ENCODE data around the gene MRPL4. TPM values are rescaled to one million over a fixed set of nuclear protein-coding genes. Genes with fewer than 3 reads are reported as not detected.

The MRPL4 gene
- total and polyA plus RNA-seq, 10 of the 15 experiments (the other 5 are each of a cell fraction or from before 2014, with no cell fraction given), result 0.79 to 221 (median 112) TPM

DNA sequence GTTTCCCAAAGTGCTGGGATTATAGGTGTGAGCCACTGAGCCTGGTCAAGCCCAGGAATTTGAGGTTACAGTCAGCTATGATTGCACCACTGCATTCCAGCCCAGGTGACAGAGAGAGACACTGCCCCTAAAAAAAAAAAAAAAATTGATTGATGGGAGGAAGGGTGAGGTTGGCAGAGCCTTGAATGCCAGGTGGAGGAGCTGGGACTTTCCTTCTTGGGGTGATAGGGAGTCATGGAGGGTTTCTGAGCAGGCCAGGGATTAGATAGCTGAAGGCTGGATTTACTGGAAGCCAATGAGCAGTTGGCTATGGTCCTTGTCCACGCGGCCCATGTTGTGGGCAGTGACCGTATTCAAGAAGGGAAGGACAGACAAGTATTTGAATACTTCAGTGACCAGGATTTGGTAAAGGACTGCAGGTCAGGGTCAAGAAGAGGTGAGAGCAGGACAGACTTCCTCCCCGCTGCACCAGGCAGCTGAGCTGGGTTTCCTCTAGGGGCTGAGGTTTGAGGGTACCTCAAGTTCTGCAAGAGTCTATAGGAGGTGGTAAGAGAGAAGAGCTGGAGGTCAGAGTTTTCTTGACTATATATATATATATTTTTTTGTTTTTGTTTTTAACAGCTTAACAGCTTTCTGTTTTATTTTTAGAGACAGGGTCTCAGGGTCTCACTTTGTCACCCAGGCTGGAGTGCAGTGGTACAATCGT is 27.9 kb downstream of the MRPL4 start:
- no peak for DNase-seq (ENCODE audit: low read depth, low spot score)
- intact Hi-C loops (cut with micrococcal nuclease; ENCODE audit: unreplicated experiment), result no loop called here
- no peak for FAIRE-seq
- ChIA-PET RAD21 (ENCODE audit: unreplicated experiment) (interaction anchor here (1.0 to 1.8 kb wide), 6 partner anchors 9 to 111 kb away, joined by 3 to 7 read pairs (median 4); partner anchors contain the start of genes ICAM1 and ICAM5), SMC1A (ENCODE audit: uncharacterized antibody, unreplicated experiment) (interaction anchor here (0.8 to 3.0 kb wide), 4 partner anchors 9 to 478 kb away, joined by 3 to 15 read pairs (median 6); partner anchors contain the start of gene ICAM5), POLR2A (interaction anchor here (0.5 to 2.2 kb wide), 7 partner anchors 9 to 146 kb away, joined by 3 to 13 read pairs (median 4); partner anchors contain the start of genes ICAM1 and ICAM5), CTCF (interaction anchor here (0.7 to 2.8 kb wide), 6 partner anchors 9 to 127 kb away, joined by 3 to 13 read pairs (median 7); partner anchors contain the start of genes ICAM1 and ICAM5)
- H3K4me3 ChIP-seq, result peak overlapping the region; percentile 47; the same call in 1 of the 2 replicates
- H3K79me2 ChIP-seq (ENCODE audit: control insufficient read depth, insufficient read depth, low read length), result peaks cover 36% of the 10 kb centered on the region
- no peaks in the 10 kb centered on the region for H3K27me3 ChIP-seq (replicated peaks in 1 of 2; ENCODE audit: control insufficient read depth in 2 of 2, insufficient read depth in 2 of 2, low read length in 1 of 2)
- in situ Hi-C loops (cut with MboI), result no loop called here
- peaks cover 11% of the 10 kb centered on the region for H3K4me1 ChIP-seq (ENCODE audit: control insufficient read depth, insufficient read depth, low read length)
- ATAC-seq, result peak; percentile 30
- BruUV-seq (replicated peaks), result TSS peak; percentile 50
- no peak overlapping the region for H2AFZ ChIP-seq (ENCODE audit: control insufficient read depth, low read depth, low read length)
- H4K20me1 ChIP-seq (ENCODE audit: control insufficient read depth, insufficient read depth), result peaks cover 4% of the 10 kb centered on the region; the same call in 1 of the 2 replicates
- no peak overlapping the region for H3K27ac ChIP-seq (ENCODE audit: control insufficient read depth, insufficient read depth)
- H3K9ac ChIP-seq (ENCODE audit: control insufficient read depth, insufficient read depth, low read length), result no peak overlapping the region
- no peaks in the 10 kb centered on the region for H3K9me3 ChIP-seq (replicated peaks; ENCODE audit: control insufficient read depth, insufficient read depth, low read length)
- H3K36me3 ChIP-seq (ENCODE audit: control insufficient read depth in 2 of 2, insufficient read depth in 2 of 2, low read length in 1 of 2), result peaks cover 24 to 30% of the 10 kb centered on the region in 2 experiments; a peak in 3 of 4 replicates
- H3K4me2 ChIP-seq (ENCODE audit: control insufficient read depth, insufficient read depth), result peak overlapping the region; percentile 30
- WGBS (ENCODE audit: insufficient coverage, insufficient replicate concordance, low lambda C conversion rate, missing lambda C conversion rate), result 51% methylated on average over 5 of the region's 5 CpGs
- TF ChIP-seq TCF7 (IDR thresholded peaks at IDR 0.05; ENCODE audit: borderline replicate concordance), result no peak
- no peak for TF ChIP-seq PML (IDR thresholded peaks at IDR 0.05; ENCODE audit: low read length)
- TF ChIP-seq SUPT20H (IDR thresholded peaks at IDR 0.05; ENCODE audit: borderline replicate concordance, control insufficient read depth, low read depth, low read length), result no peak
- no peak for TF ChIP-seq SMC3 (IDR thresholded peaks at IDR 0.05; ENCODE audit: borderline replicate concordance, low read length)
- TF ChIP-seq LARP7 (IDR thresholded peaks at IDR 0.05), result no peak
- TF ChIP-seq POU2F2 (IDR thresholded peaks at IDR 0.05; ENCODE audit: borderline replicate concordance, low read depth, low read length), result peak; percentile 10; the same call in 1 of the 3 replicates
- TF ChIP-seq RELA (IDR thresholded peaks at IDR 0.05; ENCODE audit: borderline replicate concordance, partially characterized antibody), result no peak
- TF ChIP-seq BMI1 (IDR thresholded peaks at IDR 0.05; ENCODE audit: borderline replicate concordance), result no peak
- TF ChIP-seq, protein P1, sequence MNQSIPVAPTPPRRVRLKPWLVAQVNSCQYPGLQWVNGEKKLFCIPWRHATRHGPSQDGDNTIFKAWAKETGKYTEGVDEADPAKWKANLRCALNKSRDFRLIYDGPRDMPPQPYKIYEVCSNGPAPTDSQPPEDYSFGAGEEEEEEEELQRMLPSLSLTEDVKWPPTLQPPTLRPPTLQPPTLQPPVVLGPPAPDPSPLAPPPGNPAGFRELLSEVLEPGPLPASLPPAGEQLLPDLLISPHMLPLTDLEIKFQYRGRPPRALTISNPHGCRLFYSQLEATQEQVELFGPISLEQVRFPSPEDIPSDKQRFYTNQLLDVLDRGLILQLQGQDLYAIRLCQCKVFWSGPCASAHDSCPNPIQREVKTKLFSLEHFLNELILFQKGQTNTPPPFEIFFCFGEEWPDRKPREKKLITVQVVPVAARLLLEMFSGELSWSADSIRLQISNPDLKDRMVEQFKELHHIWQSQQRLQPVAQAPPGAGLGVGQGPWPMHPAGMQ (IDR thresholded peaks at IDR 0.05; ENCODE audit: borderline replicate concordance), result no peak
- TF ChIP-seq NFIC (IDR thresholded peaks at IDR 0.05; ENCODE audit: low read depth, low read length), result no peak
- TF ChIP-seq JUND (IDR thresholded peaks at IDR 0.05; ENCODE audit: low read depth, low read length), result no peak
- peak; percentile 58; the same call in 1 of the 2 replicates for TF ChIP-seq POLR2AphosphoS5 (IDR thresholded peaks at IDR 0.05; ENCODE audit: low read length)
- TF ChIP-seq POLR2A (IDR thresholded peaks at IDR 0.05; ENCODE audit: low read depth, low read length), result peak; percentile 32; the same call in 1 of the 2 replicates
- TF ChIP-seq SREBF1 (IDR thresholded peaks at IDR 0.05; ENCODE audit: low read length), result no peak
- no peak for TF ChIP-seq WRNIP1 (IDR thresholded peaks at IDR 0.05; ENCODE audit: borderline replicate concordance, low read depth, low read length)
- no peak for TF ChIP-seq RAD51 (IDR thresholded peaks at IDR 0.05)
- peak; percentile 16; the same call in 1 of the 2 replicates for TF ChIP-seq SMAD5 (IDR thresholded peaks at IDR 0.05; ENCODE audit: low read depth)
- TF ChIP-seq SUZ12 (IDR thresholded peaks at IDR 0.05; ENCODE audit: unreplicated experiment), result no peak
- no peak for TF ChIP-seq ESRRA (IDR thresholded peaks at IDR 0.05; ENCODE audit: low read length)
- TF ChIP-seq MEF2B (IDR thresholded peaks at IDR 0.05; ENCODE audit: partially characterized antibody, poor library complexity, severe bottlenecking), result no peak
- TF ChIP-seq CHD2 (IDR thresholded peaks at IDR 0.05; ENCODE audit: borderline replicate concordance, low read depth, low read length), result no peak
- TF ChIP-seq EED (IDR thresholded peaks at IDR 0.05; ENCODE audit: low read depth), result no peak
- TF ChIP-seq ATF7 (IDR thresholded peaks at IDR 0.05; ENCODE audit: low read depth), result no peak
- no peak for TF ChIP-seq CEBPB (IDR thresholded peaks at IDR 0.05; ENCODE audit: borderline replicate concordance in 1 of 2, low read depth in 2 of 2, low read length in 2 of 2)
- TF ChIP-seq, protein P2, sequence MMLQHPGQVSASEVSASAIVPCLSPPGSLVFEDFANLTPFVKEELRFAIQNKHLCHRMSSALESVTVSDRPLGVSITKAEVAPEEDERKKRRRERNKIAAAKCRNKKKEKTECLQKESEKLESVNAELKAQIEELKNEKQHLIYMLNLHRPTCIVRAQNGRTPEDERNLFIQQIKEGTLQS (IDR thresholded peaks at IDR 0.05; ENCODE audit: borderline replicate concordance, extremely low read depth, low read depth, low read length), result no peak

Data from GM12878 (cell line).